HG03432 (cell line): ENCODE results near the gene CCL18.
A peak's percentile ranks its signal among the peaks of the same experiment; 100 is the strongest.
"Not testable (repeated sequence)": the region's sequence is repeated elsewhere in the genome, so short reads cannot be mapped to it uniquely, and the experiment has no call there.

Source experiments
- ATAC-seq: cut with Tn5 transposase; IDR thresholded peaks from one replicate; pipeline ENCODE4 v1.9.1; 2021; ENCODE audit warnings: mild to moderate bottlenecking, moderate library complexity; ENCODE audit not compliant: unreplicated experiment

The CCL18 gene

GRCh38 chr17:36070427-36070826 is 6.4 kb downstream of the CCL18 start:
- no peak for ATAC-seq

DNA sequence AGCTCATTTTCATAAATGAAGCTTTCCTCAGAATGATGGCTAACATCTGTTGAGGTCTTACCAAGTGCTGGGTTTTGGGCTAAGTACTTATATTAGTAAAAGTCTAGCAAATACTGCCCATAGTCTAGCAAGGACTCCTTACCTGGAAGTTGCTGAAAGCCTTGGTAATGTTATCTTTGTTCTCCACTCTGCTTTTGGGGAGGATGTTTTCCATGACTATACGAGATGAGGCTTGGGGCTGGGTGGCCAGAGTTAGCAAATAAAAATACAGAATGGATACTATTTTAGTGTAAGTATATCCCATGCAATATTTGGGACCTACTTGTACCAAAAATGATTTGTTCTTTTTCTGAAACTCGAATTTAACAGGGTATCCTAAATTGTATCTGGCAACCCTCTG is 7.7 kb downstream of the CCL18 start:
- no peak for ATAC-seq

DNA sequence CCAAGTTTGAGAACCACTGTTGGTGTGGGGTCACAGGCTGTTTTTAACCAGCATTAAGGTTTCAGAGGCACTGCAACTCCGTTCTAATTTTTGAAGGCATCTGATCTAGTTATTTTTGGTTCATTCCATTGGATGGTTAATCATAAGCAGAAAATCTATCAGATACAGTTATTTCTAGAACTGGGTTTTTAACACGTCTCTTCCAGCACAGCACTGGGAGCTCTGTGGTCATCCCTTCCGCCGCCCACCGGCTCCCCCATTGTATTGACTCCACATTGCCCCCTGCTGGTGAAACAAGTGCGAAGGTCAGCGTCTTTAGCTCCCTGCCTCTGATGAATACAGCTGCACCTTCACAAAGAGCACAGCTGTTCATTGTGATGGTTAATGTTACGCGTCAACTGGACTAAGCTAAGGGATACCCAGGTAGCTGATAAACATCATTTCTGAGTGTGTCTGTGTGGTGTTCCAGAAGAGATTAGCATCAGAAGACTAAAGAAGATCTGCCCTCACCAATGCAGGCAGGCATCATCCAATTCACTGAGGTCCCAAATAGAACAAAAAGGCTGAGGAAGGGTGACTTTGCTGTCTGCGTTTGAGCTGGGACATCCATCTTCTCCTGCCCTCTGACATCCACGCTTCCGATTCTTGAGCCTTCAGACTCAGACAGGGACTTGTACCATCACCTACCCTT is 8.5 kb downstream of the CCL18 start:
- ATAC-seq, result peak; percentile 64

DNA sequence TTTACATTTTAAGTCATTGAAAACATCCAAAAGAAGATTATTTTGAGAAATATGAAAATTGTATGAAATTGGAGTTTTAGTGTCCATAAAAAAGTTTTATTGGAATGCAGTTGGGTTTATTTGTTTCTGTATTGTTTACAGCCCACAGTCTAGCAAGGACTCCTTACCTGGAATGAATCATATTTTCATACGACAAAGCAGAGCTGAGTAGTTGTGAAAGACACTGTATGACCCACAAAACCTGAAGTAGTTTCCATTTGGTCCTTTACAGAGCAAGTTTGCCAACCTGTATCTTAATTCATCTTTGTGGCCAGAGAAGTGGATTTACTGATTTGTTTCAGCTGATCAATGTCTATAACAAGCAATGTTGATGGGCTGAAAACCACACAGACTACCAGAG is 10.3 kb downstream of the CCL18 start:
- ATAC-seq, result no peak

DNA sequence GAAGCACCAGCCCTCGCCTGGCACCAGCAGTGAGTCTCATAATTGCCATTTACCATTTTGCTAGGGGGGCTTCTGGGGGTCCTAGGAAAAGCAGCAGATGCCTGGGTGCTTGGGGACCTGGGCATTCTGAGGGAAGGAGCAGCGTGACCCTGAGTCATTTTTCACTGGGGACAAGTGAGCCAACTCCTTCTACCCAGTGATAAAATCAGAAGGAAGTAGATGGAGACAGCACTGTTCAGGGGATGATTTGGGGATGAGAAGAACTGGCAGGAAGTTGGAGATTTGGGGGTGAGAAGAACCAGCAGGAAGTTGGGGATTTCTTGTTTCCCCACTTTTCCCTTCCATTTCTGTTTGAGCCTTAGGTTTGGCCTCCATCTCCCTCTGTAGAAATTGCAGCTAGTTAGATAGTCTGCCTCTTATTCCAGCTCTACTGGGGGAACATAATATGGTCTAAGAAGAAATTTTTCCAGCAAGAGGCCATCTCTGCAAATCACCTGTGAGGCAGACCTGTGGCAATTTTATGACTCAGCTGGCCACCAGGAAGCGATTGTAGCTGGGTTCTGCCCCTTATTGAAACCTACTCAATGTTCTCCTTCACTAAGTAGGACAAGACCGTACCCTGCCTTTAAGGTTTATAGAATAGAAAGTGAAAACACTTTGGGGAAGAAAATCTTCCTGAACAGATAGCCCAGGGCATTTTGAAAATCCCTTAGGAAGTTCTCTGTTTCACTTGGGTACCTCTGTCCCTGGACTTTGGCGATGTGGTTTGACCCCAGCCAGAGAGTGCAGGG is 17.8 kb downstream of the CCL18 start:
- peak; percentile 44 for ATAC-seq

DNA sequence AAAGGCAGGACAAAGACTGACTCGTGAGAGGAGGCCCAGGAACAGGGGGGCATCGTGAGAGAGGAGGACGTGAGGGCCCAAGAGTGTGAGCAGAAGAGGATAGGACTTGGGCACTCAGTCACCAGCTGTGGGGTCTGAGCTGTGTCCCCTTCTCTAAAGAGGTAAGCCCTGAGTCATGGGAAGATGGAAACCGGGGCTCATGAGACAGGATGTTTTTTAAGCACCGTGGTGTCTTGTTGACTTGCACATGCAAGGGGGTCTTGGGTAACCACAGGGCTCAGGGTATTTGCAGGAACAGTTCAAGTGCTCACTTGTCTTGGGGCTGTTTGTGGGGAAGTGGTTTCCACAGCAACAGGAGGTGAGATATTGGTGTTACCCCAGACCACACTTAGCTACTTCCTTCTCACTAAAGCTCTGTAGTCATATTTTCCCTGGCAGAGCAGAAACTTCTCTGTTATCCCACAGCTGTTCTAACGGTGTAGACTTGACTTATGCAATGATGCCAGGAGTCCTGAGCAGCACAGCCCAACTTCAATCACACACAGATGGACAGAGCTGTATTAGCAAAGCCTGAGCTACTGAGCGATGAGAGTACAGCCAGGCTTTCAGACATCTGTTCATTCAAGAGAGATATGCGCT is 18.5 kb downstream of the CCL18 start:
- ATAC-seq, result peak; percentile 48

- ATAC-seq, result not testable (repeated sequence)
Observed at GRCh38 chr17:36083691-36084090, 19.6 kb downstream of the CCL18 start.

DNA sequence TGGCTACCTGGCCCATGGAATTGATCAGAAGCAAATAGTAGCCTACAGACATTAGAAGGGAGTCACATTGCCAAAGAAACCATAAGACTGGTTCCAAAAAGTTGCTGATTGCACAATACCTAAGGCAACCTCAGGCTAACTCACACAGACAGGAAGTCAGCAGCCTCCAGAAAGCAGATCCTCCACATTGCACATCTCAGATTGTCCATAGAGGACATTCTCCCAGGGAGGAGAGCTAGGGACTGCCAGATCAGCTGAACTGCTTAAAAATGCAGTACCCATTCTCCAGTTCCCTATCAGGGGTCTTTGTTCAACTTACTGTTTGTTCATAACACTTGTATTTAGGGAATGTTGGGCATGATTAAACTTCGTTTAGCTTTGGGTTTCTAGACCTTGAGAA is 21.7 kb downstream of the CCL18 start:
- ATAC-seq, result no peak

DNA sequence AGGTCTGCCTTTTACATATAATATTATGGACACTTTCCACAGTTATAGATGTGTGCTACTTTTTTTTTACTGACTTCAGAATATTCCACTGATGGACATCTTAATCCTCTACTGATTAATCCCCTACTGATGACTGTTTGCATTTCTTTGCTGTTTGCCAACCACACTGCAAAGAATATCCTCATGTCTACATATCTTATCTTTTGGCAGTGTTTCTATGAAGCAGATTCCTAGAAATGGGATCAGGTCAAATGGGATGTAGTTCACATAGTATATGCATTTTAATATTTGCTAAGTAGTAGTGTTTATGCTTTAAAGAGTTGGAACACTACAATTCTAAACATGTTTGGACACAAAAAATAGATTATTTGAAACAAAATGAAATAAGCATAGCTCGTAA is 22.7 kb downstream of the CCL18 start:
- no peak for ATAC-seq

GRCh38 chr17:36087471-36087870 is 23.4 kb downstream of the CCL18 start:
- not testable (repeated sequence) for ATAC-seq

DNA sequence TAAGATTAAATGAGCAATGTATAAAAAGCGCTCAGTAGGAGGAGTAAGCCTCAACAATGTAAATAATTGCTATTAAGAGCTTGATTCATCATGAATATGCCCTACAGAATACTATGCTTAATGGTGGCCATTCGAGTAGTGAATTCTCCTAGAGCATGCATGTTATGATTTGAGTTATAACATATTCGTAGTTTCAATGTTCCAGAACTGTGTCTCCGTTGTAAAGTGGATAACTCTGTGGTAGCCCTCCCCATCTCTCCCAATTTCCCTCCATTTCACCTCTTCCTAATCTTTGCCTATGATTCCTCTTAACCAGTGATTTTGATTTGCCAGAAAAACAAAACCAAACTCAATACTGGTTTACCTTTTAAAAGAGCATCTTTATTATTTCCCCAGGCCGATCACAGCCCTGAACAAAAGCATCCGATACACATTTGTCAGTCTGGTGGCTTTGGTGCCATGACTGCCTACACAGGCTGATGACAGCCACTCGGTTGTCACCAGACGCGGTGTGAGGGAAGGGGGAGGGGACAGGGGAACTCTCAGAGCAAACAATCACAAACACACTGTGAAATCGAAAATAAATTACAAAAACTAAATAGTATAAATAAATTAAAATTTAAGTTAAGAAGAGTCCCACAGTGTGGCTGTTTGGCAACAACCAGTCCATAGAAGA is 24.0 kb downstream of the CCL18 start:
- not testable (repeated sequence) for ATAC-seq

DNA sequence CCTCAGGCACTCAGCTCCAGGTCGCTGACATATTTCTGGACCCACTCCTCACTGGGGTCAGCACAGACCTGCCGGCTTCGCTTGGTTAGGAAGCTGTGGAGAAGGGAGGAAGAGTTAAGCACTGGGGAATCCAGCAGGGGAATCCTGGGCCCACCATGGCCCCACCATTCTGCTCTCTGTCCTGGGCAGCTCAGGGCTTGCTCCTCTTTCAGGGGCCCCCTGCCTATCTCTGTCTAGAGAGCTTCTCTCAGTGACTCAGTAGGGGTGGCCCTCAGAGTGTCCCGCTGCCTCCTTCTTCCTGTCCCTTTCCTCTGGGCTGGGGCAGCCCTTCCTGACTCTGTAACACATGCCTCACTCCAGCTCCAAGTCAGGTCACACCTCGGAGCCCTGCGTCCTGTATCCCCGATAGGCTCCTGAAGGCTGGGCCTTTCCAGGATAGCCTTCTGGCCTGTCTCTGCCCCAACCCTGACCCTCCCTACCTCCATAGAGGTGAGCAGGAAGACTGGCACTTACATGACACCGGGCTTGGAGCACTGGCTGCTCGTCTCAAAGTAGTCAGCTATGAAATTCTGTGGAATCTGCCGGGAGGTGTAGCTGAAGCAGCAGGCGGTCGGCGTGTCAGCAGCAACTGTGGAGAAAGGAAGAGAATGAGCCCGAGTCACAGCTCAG is 24.7 kb downstream of the CCL18 start:
- no peak for ATAC-seq

- no peak for ATAC-seq
Observed at GRCh38 chr17:36089339-36089865, 25.3 kb downstream of the CCL18 start.

GRCh38 chr17:36089888-36090836 is 26.1 kb downstream of the CCL18 start, which contains the start of gene CCL3:
Gene CCL3, minus strand, starts transcription at chr17:36090143. Its CDS starts 85 bp downstream, at chr17:36090058.
- ATAC-seq, result peak; percentile 68

DNA sequence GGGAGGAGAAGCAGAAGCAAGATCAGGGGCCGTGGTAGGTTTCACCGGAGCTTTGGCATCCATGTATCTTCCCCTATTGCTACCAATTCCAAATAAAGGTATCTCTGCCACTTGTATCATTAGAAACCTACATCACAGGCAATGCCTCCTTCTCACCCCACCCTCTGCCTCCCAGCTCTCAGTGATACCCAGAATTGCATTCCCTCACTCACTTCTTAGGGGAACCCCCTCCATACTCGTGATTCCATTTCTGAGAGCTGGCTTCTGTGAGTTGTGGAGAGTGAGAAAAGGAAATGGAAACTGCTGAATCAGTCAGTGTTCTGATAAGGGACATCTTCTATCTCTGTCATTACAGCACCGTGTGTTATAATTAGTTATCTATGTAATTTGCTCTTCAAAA is 28.2 kb downstream of the CCL18 start:
- ATAC-seq, result no peak

DNA sequence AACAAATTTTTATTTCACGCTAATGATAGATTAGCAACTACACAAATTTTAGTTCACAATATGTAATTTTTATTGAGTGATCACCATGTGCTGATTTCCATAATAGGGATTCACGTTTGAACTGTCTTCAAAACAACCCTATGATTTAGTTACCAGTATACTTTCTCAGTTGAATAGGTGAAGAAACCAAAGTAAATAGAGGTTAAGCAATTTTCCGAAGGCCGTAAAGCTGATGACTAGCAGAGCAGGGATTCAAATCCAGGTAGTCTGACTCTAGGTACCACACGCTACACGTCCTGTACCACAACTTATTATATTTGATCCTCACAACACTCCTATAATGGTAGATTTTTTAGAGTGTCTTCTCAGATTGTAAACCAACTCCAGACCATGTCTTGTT is 28.6 kb downstream of the CCL18 start:
- not testable (repeated sequence) for ATAC-seq

DNA sequence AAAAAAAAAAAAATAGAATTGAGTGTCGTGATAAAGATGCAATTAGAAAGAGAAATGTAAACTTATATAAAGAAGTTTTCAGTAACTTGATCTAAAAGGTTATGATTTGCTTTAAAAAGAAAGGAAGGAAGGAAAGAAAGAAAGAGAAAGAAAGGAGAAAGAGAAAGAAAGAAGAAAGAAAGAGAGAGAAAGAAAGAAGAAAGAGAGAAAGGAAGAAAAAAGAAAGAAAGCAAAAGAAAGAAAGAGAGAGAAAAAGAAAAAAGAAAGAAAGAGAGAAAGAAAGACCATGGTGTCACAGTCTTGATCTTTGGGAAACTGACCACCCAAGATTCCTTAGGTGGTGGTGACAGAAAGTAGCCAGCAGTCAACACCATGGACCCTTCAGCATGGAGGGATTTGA is 30.2 kb downstream of the CCL18 start:
- ATAC-seq, result no peak

DNA sequence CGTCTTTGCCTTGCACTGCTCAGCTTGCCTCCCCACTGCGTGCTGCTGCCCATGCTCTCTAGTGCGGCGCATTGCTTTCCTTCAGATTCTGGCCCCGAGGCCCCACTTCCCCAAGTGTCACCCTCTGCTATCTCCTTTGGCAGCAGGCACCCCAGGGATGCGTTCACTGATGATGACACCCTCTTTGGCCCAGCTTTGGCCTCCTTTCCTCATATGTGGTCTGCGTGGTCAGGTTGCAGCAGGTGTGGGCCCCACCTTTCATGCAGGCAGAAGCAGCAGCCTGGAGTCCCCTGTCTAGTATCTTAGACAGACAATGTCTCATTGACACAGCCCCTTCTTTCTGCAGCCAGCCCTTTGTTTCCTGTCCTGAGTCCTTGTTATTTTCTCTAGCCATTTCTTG is 30.7 kb downstream of the CCL18 start:
- no peak for ATAC-seq

DNA sequence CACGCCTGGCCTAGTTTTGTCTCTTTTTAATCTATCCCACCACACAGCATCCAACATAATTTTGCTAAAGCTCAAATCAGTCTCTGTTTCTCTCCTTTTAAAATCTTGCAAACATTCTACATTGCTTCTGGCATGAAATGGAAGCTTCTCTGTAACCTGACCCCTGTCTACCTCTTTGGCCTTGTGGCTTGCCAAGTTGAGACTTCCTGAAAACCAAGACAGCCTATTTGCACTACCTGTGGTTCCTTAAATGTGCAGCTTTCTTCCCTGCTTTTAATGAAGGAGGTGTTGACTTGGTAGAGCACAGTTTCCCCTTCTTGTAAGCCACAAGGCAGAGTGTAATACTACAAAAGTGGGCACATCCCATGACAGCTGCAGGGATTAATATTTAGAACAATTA is 31.9 kb downstream of the CCL18 start:
- no peak for ATAC-seq
